ENCODE data around the gene MYD88. TPM values are rescaled to one million over a fixed set of nuclear protein-coding genes. Genes with fewer than 3 reads are reported as not detected.

The MYD88 gene
- total RNA-seq, 1 experiment from 2014 or later = 19.2 TPM

- no peak for TF ChIP-seq AR (CRISPR knock-in tag; IDR thresholded peaks at IDR 0.05)
Measured at GRCh38 chr3:38127611-38128302, 10.7 kb upstream of the MYD88 start (continued).

GRCh38 chr3:38128303-38128655 is 10.2 kb upstream of the MYD88 start:
- ATAC-seq (no peak), DNase-seq (ENCODE audit: low spot score) (no peak)
- ChIA-PET POLR2A (no interaction called here), CTCF (no interaction called here)
- H3K27ac Mint-ChIP-seq = no peak overlapping the region
- no peaks in the 10 kb centered on the region for H3K4me1 Mint-ChIP-seq
- TF ChIP-seq ZNF121 (CRISPR knock-in tag; IDR thresholded peaks at IDR 0.05) (no peak), PREB (CRISPR knock-in tag; IDR thresholded peaks at IDR 0.05; ENCODE audit: borderline replicate concordance) (no peak), MLX (CRISPR knock-in tag; IDR thresholded peaks at IDR 0.05) (no peak), ERG (CRISPR knock-in tag; IDR thresholded peaks at IDR 0.05) (no peak), TP53 (CRISPR knock-in tag; IDR thresholded peaks at IDR 0.05) (no peak), FOXK1 (CRISPR knock-in tag; IDR thresholded peaks at IDR 0.05) (no peak), E2F4 (CRISPR knock-in tag; IDR thresholded peaks at IDR 0.05; ENCODE audit: borderline replicate concordance, low read depth) (no peak), E2F5 (CRISPR knock-in tag; IDR thresholded peaks at IDR 0.05) (no peak), SMAD3 (CRISPR knock-in tag; IDR thresholded peaks at IDR 0.05; ENCODE audit: borderline replicate concordance) (no peak), CBFB (CRISPR knock-in tag; IDR thresholded peaks at IDR 0.05; ENCODE audit: low read depth) (no peak), AR (CRISPR knock-in tag; IDR thresholded peaks at IDR 0.05) (no peak), USF2 (CRISPR knock-in tag; IDR thresholded peaks at IDR 0.05) (no peak), ZNF423 (CRISPR knock-in tag; IDR thresholded peaks at IDR 0.05) (no peak), EMX1 (CRISPR knock-in tag; IDR thresholded peaks at IDR 0.05) (no peak)
- no peak overlapping the region for H3K4me3 Mint-ChIP-seq
- H3K36me3 Mint-ChIP-seq = peaks cover 50% of the 10 kb centered on the region
- no peaks in the 10 kb centered on the region for H3K9me3 Mint-ChIP-seq
- no peaks in the 10 kb centered on the region for H3K27me3 Mint-ChIP-seq (ENCODE audit: low read depth)
